ENCODE results near the gene SRP72. TPM values are rescaled to one million over a fixed set of nuclear protein-coding genes. Genes with fewer than 3 reads are reported as not detected.

SRP72 gene
- polyA plus RNA-seq, 1 donor (not counting 4 experiments of a cell fraction or from before 2014, with no cell fraction given) = 126 TPM

GRCh38 chr4:56438766-56439165 lies 28.7 kb upstream of the SRP72 start:
- Histone ChIP-seq H3K27ac (ENCODE audit: control insufficient read depth, insufficient read depth, low read length) (no peak overlapping the region), H3K36me3 (ENCODE audit: control insufficient read depth in 2 of 2, extremely low read depth in 1 of 2, insufficient read depth in 2 of 2, low read length in 2 of 2) (peaks cover 3 to 5% of the 10 kb centered on the region in 2 experiments), H3K4me1 (ENCODE audit: control insufficient read depth, extremely low read depth, insufficient read depth, low read length) (peaks cover 6% of the 10 kb centered on the region), H3K9ac (ENCODE audit: control insufficient read depth, extremely low read depth, insufficient read depth, low read length) (no peak overlapping the region), H4K20me1 (ENCODE audit: control insufficient read depth, extremely low read depth, insufficient read depth, low read length) (no peaks in the 10 kb centered on the region), H3K4me2 (ENCODE audit: control insufficient read depth, extremely low read depth, insufficient read depth, low read depth, low read length) (peak overlapping the region; percentile 32), H3K9me3 (ENCODE audit: control insufficient read depth, low read depth, low read length) (no peaks in the 10 kb centered on the region), H3K4me3 (ENCODE audit: control insufficient read depth in 2 of 3, extremely low read depth in 1 of 3, insufficient read depth in 2 of 3, low read depth in 1 of 3, low read length in 3 of 3) (no peak overlapping the region), H2AFZ (ENCODE audit: control insufficient read depth, low read length) (no peak overlapping the region), H3K27me3 (ENCODE audit: control insufficient read depth, extremely low read depth, insufficient read depth, low read length) (no peaks in the 10 kb centered on the region), H3K79me2 (ENCODE audit: control insufficient read depth, insufficient read depth, low read length) (peaks cover 83% of the 10 kb centered on the region), H3K9me1 (ENCODE audit: control insufficient read depth, extremely low read depth, insufficient read depth, low read length) (no peaks in the 10 kb centered on the region)
- DNase-seq (ENCODE audit: low read depth, low spot score) = no peak
- dilution Hi-C loops (cut with MboI; ENCODE audit: extremely low pct_ligation_motif_present, low sequenced_read_pairs) = no loop called here
- TF ChIP-seq EZH2 (IDR thresholded peaks at IDR 0.05; ENCODE audit: low read length) (no peak), CTCF (optimal IDR thresholded peaks at IDR 0.05 in 1 of 3, IDR thresholded peaks at IDR 0.05 in 1 of 3, conservative IDR thresholded peaks at IDR 0.05 in 1 of 3; ENCODE audit: extremely low read depth in 1 of 3, insufficient read depth in 2 of 3, low read length in 3 of 3) (no peak)
- FAIRE-seq = no peak

- no peak for FAIRE-seq
- Histone ChIP-seq H3K9ac (ENCODE audit: control insufficient read depth, extremely low read depth, insufficient read depth, low read length) (no peak overlapping the region), H3K27ac (ENCODE audit: control insufficient read depth, insufficient read depth, low read length) (no peak overlapping the region), H4K20me1 (ENCODE audit: control insufficient read depth, extremely low read depth, insufficient read depth, low read length) (no peaks in the 10 kb centered on the region), H3K36me3 (ENCODE audit: control insufficient read depth in 2 of 2, extremely low read depth in 1 of 2, insufficient read depth in 2 of 2, low read length in 2 of 2) (peaks cover 3 to 9% of the 10 kb centered on the region in 2 experiments), H3K27me3 (ENCODE audit: control insufficient read depth, extremely low read depth, insufficient read depth, low read length) (no peaks in the 10 kb centered on the region), H3K4me3 (ENCODE audit: control insufficient read depth in 2 of 3, extremely low read depth in 1 of 3, insufficient read depth in 2 of 3, low read depth in 1 of 3, low read length in 3 of 3) (no peak overlapping the region), H3K9me3 (ENCODE audit: control insufficient read depth, low read depth, low read length) (no peaks in the 10 kb centered on the region), H3K4me2 (ENCODE audit: control insufficient read depth, extremely low read depth, insufficient read depth, low read depth, low read length) (no peak overlapping the region), H3K9me1 (ENCODE audit: control insufficient read depth, extremely low read depth, insufficient read depth, low read length) (no peaks in the 10 kb centered on the region), H3K4me1 (ENCODE audit: control insufficient read depth, extremely low read depth, insufficient read depth, low read length) (peaks cover 7% of the 10 kb centered on the region), H2AFZ (ENCODE audit: control insufficient read depth, low read length) (no peak overlapping the region), H3K79me2 (ENCODE audit: control insufficient read depth, insufficient read depth, low read length) (peaks cover 87% of the 10 kb centered on the region)
- TF ChIP-seq EZH2 (IDR thresholded peaks at IDR 0.05; ENCODE audit: low read length) = no peak
- TF ChIP-seq CTCF (optimal IDR thresholded peaks at IDR 0.05 in 1 of 3, IDR thresholded peaks at IDR 0.05 in 1 of 3, conservative IDR thresholded peaks at IDR 0.05 in 1 of 3; ENCODE audit: extremely low read depth in 1 of 3, insufficient read depth in 2 of 3, low read length in 3 of 3) = no peak
- no peak for DNase-seq (ENCODE audit: low read depth, low spot score)
- dilution Hi-C loops (cut with MboI; ENCODE audit: extremely low pct_ligation_motif_present, low sequenced_read_pairs) = no loop called here
Observed at GRCh38 chr4:56440983-56441382, 26.4 kb upstream of the SRP72 start.

Data from keratinocyte (primary cell).